ENCODE data around the gene FAM222B.

- TF ChIP-seq, protein P1, sequence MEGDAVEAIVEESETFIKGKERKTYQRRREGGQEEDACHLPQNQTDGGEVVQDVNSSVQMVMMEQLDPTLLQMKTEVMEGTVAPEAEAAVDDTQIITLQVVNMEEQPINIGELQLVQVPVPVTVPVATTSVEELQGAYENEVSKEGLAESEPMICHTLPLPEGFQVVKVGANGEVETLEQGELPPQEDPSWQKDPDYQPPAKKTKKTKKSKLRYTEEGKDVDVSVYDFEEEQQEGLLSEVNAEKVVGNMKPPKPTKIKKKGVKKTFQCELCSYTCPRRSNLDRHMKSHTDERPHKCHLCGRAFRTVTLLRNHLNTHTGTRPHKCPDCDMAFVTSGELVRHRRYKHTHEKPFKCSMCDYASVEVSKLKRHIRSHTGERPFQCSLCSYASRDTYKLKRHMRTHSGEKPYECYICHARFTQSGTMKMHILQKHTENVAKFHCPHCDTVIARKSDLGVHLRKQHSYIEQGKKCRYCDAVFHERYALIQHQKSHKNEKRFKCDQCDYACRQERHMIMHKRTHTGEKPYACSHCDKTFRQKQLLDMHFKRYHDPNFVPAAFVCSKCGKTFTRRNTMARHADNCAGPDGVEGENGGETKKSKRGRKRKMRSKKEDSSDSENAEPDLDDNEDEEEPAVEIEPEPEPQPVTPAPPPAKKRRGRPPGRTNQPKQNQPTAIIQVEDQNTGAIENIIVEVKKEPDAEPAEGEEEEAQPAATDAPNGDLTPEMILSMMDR (conservative IDR thresholded peaks at IDR 0.05; ENCODE audit: low read length): no peak
- TF ChIP-seq EZH2phosphoT487 (IDR thresholded peaks at IDR 0.05; ENCODE audit: borderline replicate concordance, low read depth, low read length): no peak
Observed at GRCh38 chr17:28843816-28844148, 1.2 kb upstream of the FAM222B start.
